HCT116 (cell line): ENCODE results near the gene CLIP2. TPM values are rescaled to one million over a fixed set of nuclear protein-coding genes. Genes with fewer than 3 reads are reported as not detected.

Experiments used
- ATAC-seq: fragments of 200-7000 bp; cut with Tn5 transposase; 2 replicates; pipeline ENCODE4 v1.9.1; 2020; ENCODE audit warnings: mild to moderate bottlenecking, moderate library complexity
- BruUV-seq: library from RNA; stranded (reverse); fragments of 400-500 nt; replicated peaks from 2 replicates; lab custom pipeline; 2021; lab: Mats Ljungman, UMichigan
- CTCF ChIA-PET: fragments of 300-600 bp; sonication (Branson Sonifier 250); formaldehyde crosslinking; loops from one replicate; lab custom pipeline; 2021; ENCODE audit warnings: antibody characterized with exemption; lab: Charles Lee
- POLR2A ChIA-PET: fragments of 300-600, 350-600 bp; sonication (Branson Sonifier 250); formaldehyde crosslinking; loops from one replicate; lab custom pipeline; 2021; ENCODE audit warnings: antibody characterized with exemption; lab: Charles Lee
- RAD21 ChIA-PET, 2 experiments: fragments of 300-600 bp; sonication (Branson Sonifier 250); formaldehyde crosslinking; loops; one replicate each; lab custom pipeline; 2023; ENCODE audit warnings: low total read pairs in 2 of 2; ENCODE audit not compliant: uncharacterized antibody in 2 of 2, unreplicated experiment in 2 of 2, low non-redundant PET in 1 of 2; lab: Charles Lee
- DNase-seq: peaks from one replicate; pipeline ENCODE4 v3.0.0-alpha.2; 2010; ENCODE audit warnings: low read depth, low spot score
- H2AFZ ChIP-seq: fragments of 200-600 bp; shearing (Covaris generic), sonication (generic); 2 replicates; pipeline ENCODE4 v1.6.1; 2017; ENCODE audit warnings: low read depth, mixed run types, mixed read lengths, antibody characterized with exemption, low read length; ENCODE audit not compliant: poor library complexity, severe bottlenecking
- H3K27ac ChIP-seq: 2 replicates; pipeline ENCODE4 v1.5.1; 2012; ENCODE audit warnings: low read depth, low read length
- H3K27me3 ChIP-seq: fragments of 200-600 bp; sonication (generic); 2 replicates; pipeline ENCODE4 v1.6.1; 2016; ENCODE audit warnings: mixed run types, low read length, mixed read lengths; ENCODE audit not compliant: insufficient read depth
- H3K36me3 ChIP-seq, 2 experiments: fragments of 200-500 bp in 1 of 2; fragments of 200-600 bp in 1 of 2; sonication (Bioruptor generic) in 1 of 2; sonication (generic) in 1 of 2; 2 replicates each; pipeline versions ENCODE4 v1.5.1 to v1.6.1; 2014 to 2016; ENCODE audit warnings: low read length in 2 of 2, inconsistent platforms in 1 of 2, mixed read lengths in 1 of 2, mixed run types in 1 of 2; ENCODE audit not compliant: insufficient read depth in 2 of 2, control insufficient read depth in 1 of 2
- H3K4me1 ChIP-seq, 2 experiments: fragments of 200-600 bp in 1 of 2; sonication (generic) in 1 of 2; 2 replicates each; pipeline versions ENCODE4 v1.5.1 to v1.6.1; 2012 to 2017; ENCODE audit warnings: low read length in 2 of 2, inconsistent platforms in 1 of 2, mild to moderate bottlenecking in 1 of 2, mixed read lengths in 1 of 2, mixed run types in 1 of 2, moderate library complexity in 1 of 2; ENCODE audit not compliant: insufficient read depth in 2 of 2, control insufficient read depth in 1 of 2
- H3K4me2 ChIP-seq: fragments of 200-600 bp; sonication (generic); 2 replicates; pipeline ENCODE4 v1.6.1; 2017; ENCODE audit warnings: mixed run types, low read length, mixed read lengths
- H3K4me3 ChIP-seq, 2 experiments: fragments of 200-600 bp in 1 of 2; sonication (generic) in 1 of 2; replicated peaks in 1 of 2; 2 replicates each; pipeline ENCODE4 v1.5.1; 2011 to 2016; ENCODE audit warnings: low read length in 2 of 2, control low read depth in 1 of 2, low read depth in 1 of 2, mild to moderate bottlenecking in 1 of 2, mixed read lengths in 1 of 2, mixed run types in 1 of 2
- H3K79me2 ChIP-seq: fragments of 200-600 bp; sonication (generic); 2 replicates; pipeline ENCODE4 v1.6.1; 2017; ENCODE audit warnings: mild to moderate bottlenecking, mixed run types, low read length, moderate library complexity, mixed read lengths; ENCODE audit not compliant: insufficient read depth
- H3K9ac ChIP-seq: fragments of 200-600 bp; sonication (generic); 2 replicates; pipeline ENCODE4 v1.6.1; 2016; ENCODE audit warnings: low read length, mixed read lengths
- H3K9me2 ChIP-seq: fragments of 200-600 bp; sonication (generic), shearing (Covaris generic); 2 replicates; pipeline ENCODE4 v1.6.1; 2017; ENCODE audit warnings: mixed run types, mild to moderate bottlenecking, moderate library complexity; ENCODE audit not compliant: insufficient read depth
- H3K9me3 ChIP-seq, 2 experiments: fragments of 200-500 bp in 1 of 2; fragments of 200-600 bp in 1 of 2; sonication (Bioruptor generic) in 1 of 2; sonication (generic) in 1 of 2; 2 replicates each; pipeline ENCODE4 v1.6.1; 2014 to 2017; ENCODE audit warnings: low read length in 2 of 2, mixed read lengths in 2 of 2, inconsistent platforms in 1 of 2, low read depth in 1 of 2, mild to moderate bottlenecking in 1 of 2, mixed run types in 1 of 2, moderate library complexity in 1 of 2; ENCODE audit not compliant: control insufficient read depth in 1 of 2, insufficient read depth in 1 of 2
- H4K20me1 ChIP-seq: fragments of 200-600 bp; sonication (generic), shearing (Covaris generic); 2 replicates; pipeline ENCODE4 v1.6.1; 2017; ENCODE audit warnings: mixed run types, mild to moderate bottlenecking, moderate library complexity; ENCODE audit not compliant: insufficient read depth
- EZH2phosphoT487 ChIP-seq: fragments of 200-600 bp; IDR thresholded peaks from 2 replicates; pipeline ENCODE4 v1.6.1; 2018; ENCODE audit warnings: antibody characterized with exemption, borderline replicate concordance
- POLR2A ChIP-seq: IDR thresholded peaks from 2 replicates; pipeline ENCODE4 v1.7.0; 2011; ENCODE audit warnings: borderline replicate concordance; ENCODE audit not compliant: insufficient read depth, insufficient read length; ENCODE audit errors: extremely low read depth
- RAD21 ChIP-seq: IDR thresholded peaks from 2 replicates; pipeline ENCODE4 v1.6.1; 2012; ENCODE audit warnings: low read depth, mild to moderate bottlenecking
- YY1 ChIP-seq: IDR thresholded peaks from 2 replicates; pipeline ENCODE4 v1.6.1; 2011; ENCODE audit warnings: low read length, low read depth, moderate library complexity, mild to moderate bottlenecking; ENCODE audit not compliant: insufficient replicate concordance; ENCODE audit errors: extremely low read depth
- intact Hi-C: fragments of 100-400 bp; cut with micrococcal nuclease; formaldehyde crosslinking; loops from 2 replicates; pipeline ENCODE4 v1.10.0; 2022
- total RNA-seq: library from RNA; stranded (reverse); gene quantifications from one replicate; pipeline ENCODE4 v1.2.1, GENCODE V29; 2021; ENCODE audit not compliant: unreplicated experiment
- TF ChIP-seq, protein P1 (sequence below), 3 experiments: fragments of 200-600 bp in 1 of 3; sonication (generic) in 1 of 3; IDR thresholded peaks in 2 of 3; conservative IDR thresholded peaks in 1 of 3; 2 replicates each; pipeline ENCODE4 v1.5.1; 2012 to 2017; ENCODE audit warnings: low read depth in 2 of 3, low read length in 2 of 3, antibody characterized with exemption in 1 of 3, borderline replicate concordance in 1 of 3, control low read depth in 1 of 3, mild to moderate bottlenecking in 1 of 3, mixed read lengths in 1 of 3, mixed run types in 1 of 3, moderate library complexity in 1 of 3; ENCODE audit not compliant: insufficient read depth in 1 of 3
- TF ChIP-seq, protein P2 (sequence below): IDR thresholded peaks from 2 replicates; pipeline ENCODE4 v1.6.1; 2012
- TF ChIP-seq, protein P3 (sequence below): IDR thresholded peaks from 2 replicates; pipeline ENCODE4 v1.6.1; 2012

CLIP2 gene
- total RNA-seq, 1 experiment from 2014 or later: 40.1 TPM

DNA sequence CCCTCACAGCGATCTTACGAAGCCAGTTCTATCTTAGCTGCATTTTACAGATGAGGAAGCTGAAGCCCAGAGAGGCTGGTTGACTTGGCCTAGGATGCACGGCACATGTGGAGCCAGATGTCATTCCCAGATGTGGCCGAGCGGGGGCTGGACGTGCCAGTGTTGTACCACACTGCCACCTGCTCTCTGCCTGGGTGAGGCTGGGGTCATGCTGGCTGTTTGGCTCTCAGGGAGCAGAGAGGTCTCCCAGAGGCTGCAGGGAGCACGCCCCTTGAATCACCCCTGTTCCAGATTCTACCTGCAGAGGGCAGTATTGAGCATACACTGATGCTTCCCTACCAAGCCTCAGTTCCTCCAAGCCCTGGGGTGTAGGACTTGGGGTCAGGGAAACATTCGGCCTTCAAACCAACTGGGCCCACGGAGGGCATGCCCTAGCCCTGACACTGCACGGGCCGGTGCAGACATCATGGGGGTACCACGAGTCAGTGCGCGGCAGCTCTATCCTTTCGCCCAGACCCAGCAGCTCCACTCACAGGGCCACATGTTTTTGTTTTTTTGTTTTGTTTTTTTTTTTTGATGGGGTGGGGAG is 160.7 kb downstream of the CLIP2 start:
- Histone ChIP-seq H3K4me1 (peaks cover 19 to 37% of the 10 kb centered on the region in 2 experiments), H3K36me3 (no peaks in the 10 kb centered on the region), H3K79me2 (peaks cover 8% of the 10 kb centered on the region), H3K27me3 (no peaks in the 10 kb centered on the region), H3K4me3 (no peak overlapping the region), H2AFZ (peak overlapping the region; percentile 63), H3K27ac (no peak overlapping the region), H3K9me2 (no peaks in the 10 kb centered on the region), H3K9ac (no peak overlapping the region), H3K9me3 (no peaks in the 10 kb centered on the region), H3K4me2 (no peak overlapping the region), H4K20me1 (no peaks in the 10 kb centered on the region)
- ChIA-PET CTCF (interaction anchor here (0.8 to 1.2 kb wide), 4 partner anchors 9 to 167 kb away, joined by 3 to 5 read pairs (median 3); no protein-coding TSS in a partner anchor), POLR2A (interaction anchor here (1.0 kb wide), 1 partner anchor 28 kb away, joined by 3 read pairs; no protein-coding TSS in a partner anchor), RAD21 (interaction anchor here in 1 of 2 experiments (0.6 kb wide), 1 partner anchor 106 kb away, joined by 3 read pairs; no protein-coding TSS in a partner anchor)
- TF ChIP-seq EZH2phosphoT487 (no peak), RAD21 (peak; percentile 67)
- TF ChIP-seq, protein P1, sequence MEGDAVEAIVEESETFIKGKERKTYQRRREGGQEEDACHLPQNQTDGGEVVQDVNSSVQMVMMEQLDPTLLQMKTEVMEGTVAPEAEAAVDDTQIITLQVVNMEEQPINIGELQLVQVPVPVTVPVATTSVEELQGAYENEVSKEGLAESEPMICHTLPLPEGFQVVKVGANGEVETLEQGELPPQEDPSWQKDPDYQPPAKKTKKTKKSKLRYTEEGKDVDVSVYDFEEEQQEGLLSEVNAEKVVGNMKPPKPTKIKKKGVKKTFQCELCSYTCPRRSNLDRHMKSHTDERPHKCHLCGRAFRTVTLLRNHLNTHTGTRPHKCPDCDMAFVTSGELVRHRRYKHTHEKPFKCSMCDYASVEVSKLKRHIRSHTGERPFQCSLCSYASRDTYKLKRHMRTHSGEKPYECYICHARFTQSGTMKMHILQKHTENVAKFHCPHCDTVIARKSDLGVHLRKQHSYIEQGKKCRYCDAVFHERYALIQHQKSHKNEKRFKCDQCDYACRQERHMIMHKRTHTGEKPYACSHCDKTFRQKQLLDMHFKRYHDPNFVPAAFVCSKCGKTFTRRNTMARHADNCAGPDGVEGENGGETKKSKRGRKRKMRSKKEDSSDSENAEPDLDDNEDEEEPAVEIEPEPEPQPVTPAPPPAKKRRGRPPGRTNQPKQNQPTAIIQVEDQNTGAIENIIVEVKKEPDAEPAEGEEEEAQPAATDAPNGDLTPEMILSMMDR (IDR thresholded peaks at IDR 0.05 in 2 of 3, conservative IDR thresholded peaks at IDR 0.05 in 1 of 3; ENCODE audit: borderline replicate concordance in 1 of 3, insufficient read depth in 1 of 3, low read depth in 2 of 3, low read length in 2 of 3): peak; percentile 64 to 92 (median 85); a peak in 5 of 6 replicates
- intact Hi-C loops: loop anchor here (10.0 kb wide), 1 partner anchor 95 kb away; no protein-coding TSS in a partner anchor
- DNase-seq: peak; percentile 48
- peak; percentile 46 for ATAC-seq
- BruUV-seq: no TSS peak

DNA sequence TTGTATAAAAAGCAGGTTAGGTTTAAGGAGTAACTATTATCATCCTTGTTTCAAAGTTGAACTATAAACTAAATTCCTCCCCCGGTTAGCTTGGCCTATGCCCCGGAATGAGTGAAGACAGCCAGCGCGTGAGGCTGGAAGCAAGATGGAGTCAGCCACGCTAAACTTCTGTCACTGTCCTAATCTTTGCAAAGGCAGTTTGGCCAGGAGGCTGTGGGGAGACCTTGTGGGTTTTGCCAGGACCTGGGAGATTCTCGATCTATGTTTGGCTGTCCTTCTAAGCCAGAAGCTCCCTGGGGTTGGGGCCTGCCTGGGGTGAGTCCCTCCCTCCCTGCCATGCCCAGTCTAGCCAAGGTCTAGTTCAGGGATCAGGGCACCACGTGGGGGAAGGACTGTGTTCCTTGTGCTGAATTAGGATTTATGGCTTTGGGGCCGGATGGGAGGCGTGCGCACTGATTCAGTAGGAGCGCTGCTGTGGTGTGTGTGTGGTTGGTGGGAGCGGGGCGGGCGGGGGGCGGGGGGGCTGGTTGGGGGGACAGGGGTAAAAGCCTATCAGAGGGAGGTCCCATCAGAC is 163.6 kb downstream of the CLIP2 start:
- no peaks in the 10 kb centered on the region for H4K20me1 ChIP-seq
- intact Hi-C loops: loop anchor here (10.0 kb wide), 1 partner anchor 92 kb away; no protein-coding TSS in a partner anchor
- peak overlapping the region; percentile 56 to 66 for H3K4me3 ChIP-seq
- ATAC-seq (peak; percentile 28), DNase-seq (no peak)
- H2AFZ ChIP-seq: peak overlapping the region; percentile 14
- H3K9ac ChIP-seq: peak overlapping the region; percentile 80
- H3K4me1 ChIP-seq: peaks cover 23 to 44% of the 10 kb centered on the region in 2 experiments
- H3K4me2 ChIP-seq: peak overlapping the region; percentile 94
- ChIA-PET POLR2A (no interaction called here), RAD21 (no interaction called here), CTCF (no interaction called here)
- no peaks in the 10 kb centered on the region for H3K9me3 ChIP-seq
- H3K36me3 ChIP-seq: no peaks in the 10 kb centered on the region
- TF ChIP-seq YY1: peak; percentile 52
- TF ChIP-seq, protein P2, sequence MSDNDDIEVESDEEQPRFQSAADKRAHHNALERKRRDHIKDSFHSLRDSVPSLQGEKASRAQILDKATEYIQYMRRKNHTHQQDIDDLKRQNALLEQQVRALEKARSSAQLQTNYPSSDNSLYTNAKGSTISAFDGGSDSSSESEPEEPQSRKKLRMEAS: peak; percentile 45
- no peak for TF ChIP-seq POLR2A
- TF ChIP-seq, protein P3, sequence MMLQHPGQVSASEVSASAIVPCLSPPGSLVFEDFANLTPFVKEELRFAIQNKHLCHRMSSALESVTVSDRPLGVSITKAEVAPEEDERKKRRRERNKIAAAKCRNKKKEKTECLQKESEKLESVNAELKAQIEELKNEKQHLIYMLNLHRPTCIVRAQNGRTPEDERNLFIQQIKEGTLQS: no peak
- no peaks in the 10 kb centered on the region for H3K9me2 ChIP-seq
- BruUV-seq: TSS peak; percentile 39
- no peaks in the 10 kb centered on the region for H3K27me3 ChIP-seq
- H3K27ac ChIP-seq: peak overlapping the region; percentile 72
- H3K79me2 ChIP-seq: peaks cover 35% of the 10 kb centered on the region
